Sigmoid colon (tissue), 7 donors: ENCODE data around the gene ABCB4. TPM values are rescaled to one million over a fixed set of nuclear protein-coding genes. Genes with fewer than 3 reads are reported as not detected.

Experiments
- DNase-seq: peaks from one replicate; pipeline ENCODE4 v3.0.0-alpha.2; 2019
- H3K27ac ChIP-seq, 4 donors: fragments of 200-600 bp; sonication (generic); one replicate each; pipeline ENCODE4 v1.5.1; 2016 to 2019; ENCODE audit warnings: mild to moderate bottlenecking in 1 of 4
- H3K27me3 ChIP-seq, 3 donors: fragments of 200-600 bp; sonication (generic); one replicate each; pipeline ENCODE4 v1.5.1; 2019; ENCODE audit warnings: mild to moderate bottlenecking in 1 of 3
- H3K36me3 ChIP-seq, 4 donors: fragments of 200-600 bp; sonication (generic); one replicate each; pipeline ENCODE4 v1.5.1; 2016 to 2019
- H3K4me1 ChIP-seq, 4 donors: fragments of 200-600 bp; sonication (generic); one replicate each; pipeline ENCODE4 v1.5.1; 2017 to 2019
- H3K4me3 ChIP-seq, 4 donors: fragments of 200-600 bp; sonication (generic); one replicate each; pipeline ENCODE4 v1.5.1; 2017 to 2019; ENCODE audit warnings: mild to moderate bottlenecking in 2 of 4, moderate library complexity in 1 of 4
- H3K9me3 ChIP-seq, 4 donors: fragments of 200-600 bp in 3 of 4; sonication (generic) in 3 of 4; one replicate each; pipeline versions ENCODE4 v1.5.1 to v1.6.1; 2013 to 2019
- CTCF ChIP-seq, 4 experiments: fragments of 450-650 bp in 3 of 4; fragments of 200-600 bp in 1 of 4; IDR thresholded peaks; one replicate each; pipeline ENCODE4 v1.5.1; 2016 to 2019; ENCODE audit warnings: antibody characterized with exemption in 4 of 4, mild to moderate bottlenecking in 3 of 4, moderate library complexity in 2 of 4
- EP300 ChIP-seq, 4 donors: sonication (generic); formaldehyde crosslinking; IDR thresholded peaks; one replicate each; pipeline ENCODE4 v1.6.1; 2017; ENCODE audit warnings: antibody characterized with exemption in 4 of 4
- POLR2A ChIP-seq, 2 donors: fragments of 450-650 bp; IDR thresholded peaks; one replicate each; pipeline ENCODE4 v1.6.1; 2016; ENCODE audit warnings: antibody characterized with exemption in 2 of 2, mild to moderate bottlenecking in 2 of 2, moderate library complexity in 2 of 2
- POLR2AphosphoS5 ChIP-seq, 4 donors: sonication (generic); formaldehyde crosslinking; IDR thresholded peaks; one replicate each; pipeline ENCODE4 v1.6.1; 2017; ENCODE audit warnings: antibody characterized with exemption in 4 of 4
- WGBS, 2 donors: extraction: QIAGEN DNeasy Blood & Tissue Kit; methylation state at CpG; one replicate each; pipeline ENCODE4 v1.1.7; 2013; 5-methylcytosine and 5-hydroxymethylcytosine counted together
- intact Hi-C: fragments of 100-400 bp; cut with DNase I; formaldehyde crosslinking; loops from one replicate; pipeline ENCODE4 v1.15.1; 2023
- polyA plus RNA-seq, 3 donors: library from polyadenylated mRNA; stranded (reverse); fragments of 200-250 nt; gene quantifications; one replicate each; pipeline ENCODE4 v1.2.3, GENCODE V29; 2013
- total RNA-seq, 4 donors: library from RNA; depleted of rRNA; stranded (reverse); fragments of >200 nt; gene quantifications; one replicate each; pipeline ENCODE4 v1.1.0, GENCODE V29; 2016
- donor health status: healthy with polysubstance abuse.
- donor health status: Bipolar disorder and iron deficiency.
- donor health status: healthy.

The ABCB4 gene
- total and polyA plus RNA-seq, 7 donors = 0.23 to 3.5 (median 1.1) TPM; not detected in 1

GRCh38 chr7:87413951-87414793 is 61.3 kb downstream of the ABCB4 start:
- 75 to 81% methylated on average over 4 of the region's 4 CpGs for WGBS, 2 donors
- no peak overlapping the region for H3K27ac ChIP-seq
- no peak overlapping the region for H3K4me3 ChIP-seq
- H3K27me3 ChIP-seq = no peaks in the 10 kb centered on the region
- TF ChIP-seq CTCF (IDR thresholded peaks at IDR 0.05) (no peak), POLR2A (IDR thresholded peaks at IDR 0.05) (no peak), POLR2AphosphoS5 (IDR thresholded peaks at IDR 0.05) (no peak), EP300 (IDR thresholded peaks at IDR 0.05) (no peak)
- intact Hi-C loops = no loop called here
- H3K4me1 ChIP-seq = no peaks in the 10 kb centered on the region
- H3K36me3 ChIP-seq = no peaks in the 10 kb centered on the region
- DNase-seq = no peak
- no peaks in the 10 kb centered on the region for H3K9me3 ChIP-seq

- Histone ChIP-seq H3K4me3 (no peak overlapping the region), H3K27me3 (no peaks in the 10 kb centered on the region), H3K27ac (no peak overlapping the region), H3K9me3 (no peaks in the 10 kb centered on the region), H3K36me3 (no peaks in the 10 kb centered on the region), H3K4me1 (no peaks in the 10 kb centered on the region)
- no peak for TF ChIP-seq POLR2AphosphoS5 (IDR thresholded peaks at IDR 0.05)
- no peak for TF ChIP-seq EP300 (IDR thresholded peaks at IDR 0.05)
- 91 to 92% methylated on average over 1 of the region's 1 CpG for WGBS, 2 donors
- intact Hi-C loops = no loop called here
- DNase-seq = no peak
Measured at GRCh38 chr7:87413029-87413428, 62.5 kb downstream of the ABCB4 start.

GRCh38 chr7:87411186-87411585 is 64.3 kb downstream of the ABCB4 start:
- no peak for DNase-seq
- no peak for TF ChIP-seq POLR2A (IDR thresholded peaks at IDR 0.05)
- TF ChIP-seq POLR2AphosphoS5 (IDR thresholded peaks at IDR 0.05) = no peak
- TF ChIP-seq CTCF (IDR thresholded peaks at IDR 0.05) = no peak
- TF ChIP-seq EP300 (IDR thresholded peaks at IDR 0.05) = no peak
- intact Hi-C loops = no loop called here
- Histone ChIP-seq H3K4me1 (no peaks in the 10 kb centered on the region), H3K9me3 (no peaks in the 10 kb centered on the region), H3K4me3 (no peak overlapping the region), H3K27ac (no peak overlapping the region), H3K36me3 (no peaks in the 10 kb centered on the region), H3K27me3 (no peaks in the 10 kb centered on the region)
- WGBS, 2 donors = 92 to 97% methylated on average over 1 of the region's 1 CpG

GRCh38 chr7:87404674-87405073 is 70.8 kb downstream of the ABCB4 start:
- H3K36me3 ChIP-seq = no peaks in the 10 kb centered on the region
- no peak for DNase-seq
- H3K27ac ChIP-seq = no peak overlapping the region
- no peaks in the 10 kb centered on the region for H3K4me1 ChIP-seq
- no peak for TF ChIP-seq POLR2AphosphoS5 (IDR thresholded peaks at IDR 0.05)
- no peak for TF ChIP-seq POLR2A (IDR thresholded peaks at IDR 0.05)
- no peak for TF ChIP-seq EP300 (IDR thresholded peaks at IDR 0.05)
- TF ChIP-seq CTCF (IDR thresholded peaks at IDR 0.05) = no peak
- H3K27me3 ChIP-seq = no peaks in the 10 kb centered on the region
- H3K9me3 ChIP-seq = no peaks in the 10 kb centered on the region
- intact Hi-C loops = no loop called here
- H3K4me3 ChIP-seq = no peak overlapping the region

- 82 to 83% methylated on average over 2 of the region's 2 CpGs for WGBS, 2 donors
Measured at GRCh38 chr7:87398446-87398845, 77.0 kb downstream of the ABCB4 start.

More at GRCh38 chr7:87398446-87398845, 77.0 kb downstream of the ABCB4 start:
- Histone ChIP-seq H3K9me3 (no peaks in the 10 kb centered on the region), H3K4me3 (no peak overlapping the region), H3K27me3 (no peaks in the 10 kb centered on the region), H3K36me3 (peaks cover 0 to 27% (median 1%) of the 10 kb centered on the region in 4 donors), H3K4me1 (no peaks in the 10 kb centered on the region), H3K27ac (no peak overlapping the region)
- intact Hi-C loops = no loop called here
- TF ChIP-seq POLR2A (IDR thresholded peaks at IDR 0.05) = no peak
- no peak for TF ChIP-seq POLR2AphosphoS5 (IDR thresholded peaks at IDR 0.05)
- TF ChIP-seq CTCF (IDR thresholded peaks at IDR 0.05) = no peak
- no peak for TF ChIP-seq EP300 (IDR thresholded peaks at IDR 0.05)
- DNase-seq = no peak
